ENCODE measurements around the gene EPB41.
"Not testable (repeated sequence)": the region's sequence is repeated elsewhere in the genome, so short reads cannot be mapped to it uniquely, and the experiment has no call there.

The EPB41 gene

GRCh38 chr1:28928314-28928941, 14.1 kb downstream of the EPB41 start:
- DNase-seq = no peak

- DNase-seq = no peak
These were observed 18.9 kb downstream of the EPB41 start for GRCh38 chr1:28933277-28933676.

DNA sequence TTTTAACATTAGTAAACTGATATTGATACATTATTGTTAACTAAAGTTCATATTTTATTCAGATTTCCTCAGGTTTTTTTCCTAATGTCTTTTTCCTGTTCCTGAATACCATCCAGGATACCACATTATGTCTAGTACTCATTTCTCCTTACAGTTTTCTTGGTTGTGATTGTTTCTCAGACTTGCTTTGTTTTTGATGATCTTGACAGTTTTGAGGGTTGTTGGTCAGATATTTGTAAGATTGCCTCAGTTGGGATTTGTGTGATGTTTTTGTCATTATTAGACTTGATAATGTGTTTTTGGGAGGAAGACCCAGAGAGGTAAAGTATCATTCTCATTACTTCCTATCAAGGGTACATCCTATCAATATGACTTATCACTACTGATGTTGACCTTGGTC, 19.5 kb downstream of the EPB41 start:
- DNase-seq = no peak

- DNase-seq = no peak
These were observed 20.3 kb downstream of the EPB41 start for GRCh38 chr1:28934676-28935075.

DNA sequence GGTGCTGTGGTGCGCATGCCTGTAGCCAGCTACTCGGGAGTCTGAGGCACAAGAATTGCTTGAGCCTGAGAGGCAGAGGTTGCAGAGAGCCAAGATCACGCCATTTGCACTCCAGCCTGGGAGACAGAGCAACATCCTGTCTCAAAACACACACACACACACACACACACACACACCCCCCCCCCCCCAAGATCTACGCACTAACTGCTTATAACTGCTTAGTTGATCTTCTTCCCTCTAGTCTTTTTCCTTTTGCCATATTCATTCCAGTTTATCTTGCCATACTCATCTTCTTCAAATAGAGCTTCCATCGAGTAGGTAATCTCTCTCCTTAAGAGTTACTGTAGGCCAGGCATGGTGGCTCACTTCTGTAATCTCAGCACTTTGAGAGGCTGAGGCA, 20.9 kb downstream of the EPB41 start:
- DNase-seq = no peak

DNA sequence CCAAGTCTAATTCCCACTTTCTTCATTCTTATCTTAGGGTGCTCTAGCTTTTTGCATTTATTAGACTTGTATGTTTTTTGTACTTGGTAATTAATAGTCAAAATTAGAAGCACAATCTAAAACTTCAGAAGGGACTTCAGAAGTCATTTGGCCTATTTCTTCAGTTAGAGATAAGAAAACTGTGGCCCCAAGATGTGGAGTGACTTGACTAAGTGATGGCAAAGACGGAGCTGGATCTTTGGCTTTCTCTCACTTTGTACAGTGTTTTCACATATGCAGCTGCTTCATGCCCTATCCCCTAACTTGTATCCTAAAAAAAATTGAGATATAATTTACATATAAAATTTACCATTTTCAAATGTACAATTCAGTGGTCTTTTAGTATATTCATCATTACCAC, 21.7 kb downstream of the EPB41 start:
- DNase-seq = no peak

DNA sequence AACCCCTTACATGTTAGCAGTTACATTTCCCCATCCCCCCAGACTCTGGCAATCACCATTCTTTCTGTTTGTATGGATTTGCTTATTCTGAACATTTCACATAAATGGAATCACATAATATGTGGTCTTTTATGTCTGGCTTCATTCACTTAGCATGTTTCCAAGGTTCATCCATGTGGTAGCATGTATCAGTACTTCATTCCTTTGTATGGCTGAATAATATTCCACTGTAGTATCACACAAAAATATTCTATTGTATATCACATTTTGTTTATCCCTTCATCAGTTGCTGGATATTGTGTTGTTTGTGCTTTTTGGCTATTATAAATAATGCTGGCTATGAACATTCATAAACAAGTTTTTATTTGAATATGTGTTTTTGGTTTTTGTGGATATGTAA, 22.2 kb downstream of the EPB41 start:
- DNase-seq = no peak

DNA sequence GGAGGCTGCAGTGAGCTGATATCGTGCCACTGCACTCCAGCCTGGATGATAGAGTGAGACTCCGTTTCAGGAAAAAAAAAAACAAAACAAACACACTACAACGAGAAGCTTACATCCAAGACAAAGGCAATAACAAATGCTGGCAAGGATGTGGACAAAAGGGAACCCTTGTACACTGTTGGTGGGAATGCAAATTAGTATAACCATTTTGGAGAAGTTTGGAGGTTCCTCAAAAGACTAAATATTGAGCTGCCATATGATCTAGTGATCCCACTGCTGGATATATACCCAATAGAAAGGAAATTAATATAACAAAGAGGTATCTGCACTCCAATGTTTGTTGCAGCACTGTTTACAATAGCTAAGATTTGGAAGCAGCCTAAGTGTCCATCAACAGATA, 29.2 kb downstream of the EPB41 start:
- DNase-seq = not testable (repeated sequence)

DNA sequence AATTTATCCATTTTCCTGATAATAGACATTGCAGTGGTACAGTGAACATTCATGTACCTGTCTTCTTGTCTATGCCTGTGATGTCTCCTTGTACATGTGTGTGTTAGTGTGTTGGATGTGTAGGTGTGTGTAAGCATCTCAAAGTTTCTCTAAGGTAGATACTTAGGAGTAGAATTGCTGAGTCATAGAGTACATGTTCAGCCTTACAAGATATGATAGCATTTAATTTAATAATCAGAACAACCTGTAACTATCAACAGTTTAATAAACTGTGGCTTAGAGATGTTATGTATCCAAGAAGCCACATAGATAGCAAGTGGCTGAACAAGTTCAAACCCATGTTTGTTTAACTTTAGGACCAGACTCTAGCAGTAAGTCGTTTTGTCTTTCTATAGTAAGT, 35.6 kb downstream of the EPB41 start:
- DNase-seq = no peak

GRCh38 chr1:28950449-28950848, 36.1 kb downstream of the EPB41 start:
- DNase-seq = no peak

- no peak for DNase-seq
These were observed 39.9 kb downstream of the EPB41 start for GRCh38 chr1:28954126-28954726.

GRCh38 chr1:28956038-28956464, 41.7 kb downstream of the EPB41 start:
- no peak for DNase-seq

GRCh38 chr1:28962114-28962831, 47.9 kb downstream of the EPB41 start:
- peak; percentile 46 for DNase-seq

GRCh38 chr1:28965271-28965870, 51.0 kb downstream of the EPB41 start:
- DNase-seq = no peak

DNA sequence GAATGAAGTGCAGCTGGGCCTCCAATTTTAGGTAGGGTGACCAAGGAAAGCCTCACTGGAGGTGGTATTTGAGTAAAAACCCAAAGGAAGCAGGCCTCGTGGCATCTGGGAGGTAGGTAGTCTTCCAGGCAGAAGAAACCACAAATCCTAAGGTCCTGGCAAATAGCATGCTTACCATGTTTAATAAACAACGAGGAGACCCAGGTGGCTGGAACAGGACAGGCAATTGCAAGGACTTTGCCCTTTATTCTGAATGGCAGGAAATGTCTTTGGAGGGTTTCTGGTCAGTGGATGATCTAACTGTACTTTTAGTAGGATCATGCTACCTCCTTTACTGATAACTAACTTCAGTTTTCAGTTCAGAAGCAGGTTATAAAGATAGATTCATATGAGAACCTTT, 52.2 kb downstream of the EPB41 start:
- DNase-seq = no peak

DNA sequence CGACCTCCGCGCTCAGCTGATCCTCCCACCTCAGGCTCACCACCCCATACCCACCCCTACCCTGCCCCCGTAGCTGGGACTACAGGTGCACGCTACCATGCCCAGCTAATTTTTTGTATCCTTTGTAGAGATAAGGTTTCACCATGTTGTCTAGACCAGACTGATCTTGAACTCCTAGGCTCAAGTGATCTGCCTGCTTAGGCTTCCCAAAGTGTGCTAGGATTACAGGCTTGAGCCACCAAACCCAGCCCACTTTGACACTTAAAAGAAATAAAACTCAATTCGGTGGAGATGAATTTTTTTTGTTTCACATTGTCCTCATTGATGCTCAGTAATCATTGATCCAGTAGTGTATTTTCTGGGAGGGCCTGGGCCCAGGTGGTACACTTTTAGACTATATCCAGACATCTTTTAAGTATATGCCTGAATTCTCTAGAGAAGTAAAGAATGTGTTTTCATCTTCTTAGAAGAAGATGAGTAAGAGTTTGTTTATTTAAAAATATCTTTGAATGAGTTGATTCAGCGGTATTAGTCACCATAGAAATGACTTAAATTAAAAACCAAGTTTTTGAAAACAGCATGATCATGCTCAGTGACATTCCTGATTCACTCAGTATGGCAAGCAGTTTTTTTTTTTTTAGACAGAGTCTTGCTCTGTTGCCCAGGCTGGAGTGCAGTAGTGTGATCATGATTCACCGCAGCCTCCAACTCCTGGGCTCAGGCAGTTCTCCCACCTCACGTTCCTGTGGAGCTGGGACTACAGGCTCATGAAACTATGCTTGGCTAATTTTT, 57.8 kb downstream of the EPB41 start:
- DNase-seq = no peak

DNA sequence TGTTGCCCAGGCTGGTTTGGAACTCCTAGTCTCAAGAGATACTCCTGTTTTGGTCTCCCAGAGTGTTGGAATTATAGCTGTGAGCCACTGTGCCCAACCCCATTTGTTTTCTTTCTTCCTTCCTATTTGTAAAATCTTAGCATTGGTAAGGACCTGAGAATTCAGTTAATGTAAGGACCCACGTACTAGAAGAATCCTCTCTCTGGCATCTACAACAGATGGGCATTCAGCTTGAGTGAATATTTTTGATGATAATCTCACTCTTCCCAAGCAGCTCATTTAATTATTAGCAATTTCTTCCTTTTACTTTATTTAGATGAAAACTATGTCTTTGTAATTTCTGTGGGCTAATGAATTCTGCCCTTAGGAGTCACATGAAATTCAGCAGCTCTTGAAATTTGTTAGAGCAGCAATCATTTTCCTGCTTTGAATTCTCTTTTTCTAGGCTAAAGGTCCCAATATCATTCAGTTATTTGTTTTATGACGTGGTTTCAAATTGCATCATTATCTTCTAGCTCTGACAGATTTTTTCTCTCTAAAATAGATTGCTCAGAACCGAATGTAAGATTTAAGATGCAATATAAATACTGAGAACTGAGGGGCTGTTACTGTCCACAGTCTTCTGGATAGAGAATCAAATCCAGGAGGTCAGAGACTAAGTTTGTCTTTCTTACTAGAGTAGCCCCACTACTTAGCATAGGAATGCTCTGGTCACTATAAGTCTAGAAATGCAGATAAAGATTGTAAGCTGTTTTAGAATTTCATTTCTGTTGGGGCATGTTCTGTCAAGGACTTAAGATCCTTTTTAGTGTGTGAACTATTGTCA, 59.4 kb downstream of the EPB41 start:
- DNase-seq = no peak

DNA sequence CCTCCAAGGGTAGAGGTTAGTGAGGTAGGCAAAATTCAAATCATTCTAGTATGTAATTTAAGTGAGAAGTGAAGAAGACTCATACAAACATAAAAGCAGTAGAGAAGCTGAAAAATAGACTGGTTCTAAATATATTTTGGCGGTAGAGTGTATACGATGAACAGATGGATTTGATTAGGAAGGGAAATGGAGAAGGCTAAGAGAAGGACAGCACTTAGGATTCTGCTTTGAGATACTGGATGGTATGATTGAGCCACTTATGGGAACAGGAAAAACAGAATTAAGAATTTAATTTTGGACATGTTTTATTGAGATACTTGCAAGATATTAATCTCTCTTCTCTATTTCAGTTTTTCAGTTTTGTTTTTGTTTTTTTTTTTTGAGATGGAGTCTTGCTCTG, 60.1 kb downstream of the EPB41 start:
- no peak for DNase-seq

- no peak for DNase-seq
These were observed 61.9 kb downstream of the EPB41 start for GRCh38 chr1:28976248-28976647.

GRCh38 chr1:28981210-28981609, 66.8 kb downstream of the EPB41 start:
- no peak for DNase-seq

DNA sequence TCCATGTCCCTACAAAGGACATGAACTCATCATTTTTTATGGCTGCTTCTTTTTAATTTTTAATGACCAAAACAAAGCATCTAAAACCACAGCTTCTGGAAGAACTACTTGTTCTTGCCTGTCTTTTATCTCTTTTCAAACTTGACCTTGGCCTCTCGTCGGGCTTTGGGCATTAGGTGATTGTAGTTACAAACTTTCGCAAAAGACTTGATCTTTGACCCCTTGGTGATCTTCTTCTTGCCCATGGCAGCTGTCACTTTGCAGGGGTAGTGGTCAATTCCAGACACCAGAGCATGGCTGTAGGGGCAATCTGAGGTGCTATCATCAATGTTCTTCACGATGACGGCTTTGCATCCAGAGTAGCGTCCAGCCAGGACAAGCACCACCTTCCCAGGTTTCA, 67.8 kb downstream of the EPB41 start:
- DNase-seq = no peak

DNA sequence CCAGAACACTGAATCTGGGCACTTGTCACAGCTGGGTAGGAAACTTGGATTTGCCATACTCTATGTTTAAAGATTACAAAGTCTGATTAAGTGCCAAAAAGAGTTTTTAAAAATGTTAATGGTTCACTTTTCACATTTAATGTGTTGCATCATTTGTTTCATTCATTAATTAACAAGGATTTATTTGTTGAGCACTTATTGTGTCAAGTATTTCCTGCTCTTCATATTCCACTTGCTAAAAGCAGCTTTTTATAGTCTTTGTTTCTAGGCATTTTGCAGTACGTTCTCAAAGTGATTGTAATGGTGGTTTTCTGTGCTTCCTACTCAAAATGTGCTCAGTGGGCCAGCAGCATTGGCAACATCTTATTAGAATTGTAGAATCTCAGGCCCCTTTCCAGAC, 68.7 kb downstream of the EPB41 start:
- DNase-seq = no peak
